GM18861 (cell line): ENCODE results near the gene BDKRB1.
"Not testable (repeated sequence)": the region's sequence is repeated elsewhere in the genome, so short reads cannot be mapped to it uniquely, and the experiment has no call there.

Experiments used
- ATAC-seq: cut with Tn5 transposase; IDR thresholded peaks from one replicate; pipeline ENCODE4 v1.9.1; 2021; ENCODE audit not compliant: unreplicated experiment

Gene BDKRB1

GRCh38 chr14:96232506-96232905 lies 23.5 kb upstream of the BDKRB1 start:
- ATAC-seq, result no peak

GRCh38 chr14:96233661-96234060 lies 22.3 kb upstream of the BDKRB1 start:
- ATAC-seq, result no peak

- ATAC-seq, result no peak
These were observed 20.6 kb upstream of the BDKRB1 start for GRCh38 chr14:96235426-96235825.

- ATAC-seq, result no peak
These were observed 18.4 kb upstream of the BDKRB1 start for GRCh38 chr14:96237641-96238040.

- ATAC-seq, result no peak
These were observed 17.2 kb upstream of the BDKRB1 start for GRCh38 chr14:96238676-96239265.

- ATAC-seq, result no peak
These were observed 16.3 kb upstream of the BDKRB1 start for GRCh38 chr14:96239711-96240141.

GRCh38 chr14:96240641-96241040 lies 15.4 kb upstream of the BDKRB1 start:
- ATAC-seq, result no peak

GRCh38 chr14:96242126-96242525 lies 13.9 kb upstream of the BDKRB1 start:
- ATAC-seq, result no peak

- no peak for ATAC-seq
These were observed 12.2 kb upstream of the BDKRB1 start for GRCh38 chr14:96243785-96244184.

GRCh38 chr14:96245074-96245473 lies 10.9 kb upstream of the BDKRB1 start:
- ATAC-seq, result not testable (repeated sequence)

- ATAC-seq, result no peak
These were observed 10.1 kb upstream of the BDKRB1 start for GRCh38 chr14:96245710-96246538.

GRCh38 chr14:96246539-96246847 lies 9.5 kb upstream of the BDKRB1 start:
- no peak for ATAC-seq

- no peak for ATAC-seq
These were observed 9.0 kb upstream of the BDKRB1 start for GRCh38 chr14:96247031-96247430.

- no peak for ATAC-seq
These were observed 7.0 kb upstream of the BDKRB1 start for GRCh38 chr14:96249029-96249428.

- no peak for ATAC-seq
These were observed 5.5 kb upstream of the BDKRB1 start for GRCh38 chr14:96250485-96250884.

- ATAC-seq, result no peak
These were observed 4.3 kb upstream of the BDKRB1 start for GRCh38 chr14:96251656-96252155.

- ATAC-seq, result no peak
These were observed 3.5 kb upstream of the BDKRB1 start for GRCh38 chr14:96252323-96252998.

GRCh38 chr14:96252999-96253539 lies 2.9 kb upstream of the BDKRB1 start:
- ATAC-seq, result no peak

GRCh38 chr14:96254687-96255086 lies 1.3 kb upstream of the BDKRB1 start:
- ATAC-seq, result no peak

GRCh38 chr14:96256407-96256806 lies 397 bp downstream of the BDKRB1 start:
- ATAC-seq, result no peak

GRCh38 chr14:96257056-96257455 lies 1.0 kb downstream of the BDKRB1 start:
- no peak for ATAC-seq

GRCh38 chr14:96257900-96258299 lies 1.9 kb downstream of the BDKRB1 start:
- ATAC-seq, result no peak
